D341Med (cell line): Measurements from ENCODE around the gene COQ10B.

ENCODE experiments used
- DNase-seq: peaks from one replicate; pipeline ENCODE4 v3.0.0; 2012; ENCODE audit warnings: low spot score

COQ10B gene

DNA sequence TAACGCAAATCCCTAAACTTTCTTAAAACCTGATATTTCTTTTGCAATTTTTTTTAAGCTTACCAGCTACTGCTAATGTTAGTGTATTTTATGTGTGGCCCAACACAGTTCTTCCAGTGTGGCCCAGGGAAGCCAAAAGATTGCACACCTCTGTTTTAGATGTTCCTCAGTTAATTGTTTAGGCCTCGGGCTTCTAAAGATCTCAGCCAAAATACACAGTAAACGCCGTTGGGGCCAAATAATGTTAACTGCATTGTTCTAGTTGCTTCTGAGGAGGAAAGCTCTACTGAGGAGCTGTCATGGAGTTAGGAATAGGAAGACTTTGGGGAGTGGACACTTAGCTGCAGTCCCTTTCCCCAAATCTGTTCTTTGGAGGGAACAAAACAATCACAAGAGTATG lies 48.8 kb downstream of the COQ10B start:
- no peak for DNase-seq

DNA sequence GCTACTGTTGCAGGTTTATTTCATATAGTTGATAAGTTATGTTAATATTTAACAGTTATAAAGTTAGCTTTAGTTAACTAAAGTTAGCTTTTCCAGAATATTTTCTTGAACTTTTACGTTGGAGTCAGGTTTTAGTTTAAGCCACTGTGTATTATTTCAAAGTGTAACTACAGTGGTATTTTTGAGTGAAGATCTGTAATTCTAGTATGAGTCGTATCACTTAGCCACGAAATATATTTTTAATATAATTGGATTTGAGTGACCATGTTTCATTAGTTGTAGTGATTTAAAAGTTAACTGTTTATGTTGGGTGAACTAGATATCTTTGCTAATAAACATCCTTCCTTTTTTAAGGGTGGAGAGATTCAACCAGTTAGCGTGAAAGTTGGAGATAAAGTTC lies 49.3 kb downstream of the COQ10B start:
- DNase-seq, result no peak

DNA sequence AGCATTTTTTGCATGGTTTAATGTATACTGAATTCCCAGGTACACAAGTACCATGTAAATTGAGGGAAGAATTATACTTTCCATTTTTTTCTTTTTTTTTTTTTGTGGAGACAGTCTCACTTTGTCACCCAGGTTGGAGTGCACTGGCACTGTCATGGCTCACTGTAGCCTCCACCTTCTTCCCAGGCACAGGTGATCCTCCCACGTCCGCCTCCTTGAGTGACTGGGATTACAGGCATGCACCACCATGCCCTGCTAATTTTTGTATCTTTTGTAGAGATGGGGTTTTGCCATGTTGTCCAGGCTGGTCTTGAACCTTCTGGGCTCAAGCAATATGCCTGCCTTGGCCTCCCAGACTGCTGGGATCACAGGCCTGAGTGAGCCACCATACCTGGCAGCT lies 50.6 kb downstream of the COQ10B start:
- DNase-seq, result no peak

DNA sequence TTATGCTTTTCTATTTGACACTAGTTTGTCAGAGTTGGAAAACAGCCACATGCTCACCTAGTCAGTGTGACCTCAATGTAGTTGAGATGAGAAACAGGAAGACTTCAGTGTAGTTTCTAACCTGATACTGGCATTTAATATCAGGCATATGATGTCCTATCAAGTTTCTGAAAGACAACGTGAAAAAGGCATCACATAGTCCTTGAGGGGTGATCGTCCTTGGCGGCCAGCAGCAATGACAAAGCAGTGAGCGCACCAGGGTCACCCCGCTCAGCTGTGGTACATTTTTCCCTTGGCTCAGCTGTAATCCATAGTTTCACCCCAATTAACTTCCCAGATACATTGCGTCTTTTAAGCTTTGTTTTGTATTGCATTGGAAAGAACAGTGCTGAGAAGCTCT lies 51.2 kb downstream of the COQ10B start:
- DNase-seq, result no peak

DNA sequence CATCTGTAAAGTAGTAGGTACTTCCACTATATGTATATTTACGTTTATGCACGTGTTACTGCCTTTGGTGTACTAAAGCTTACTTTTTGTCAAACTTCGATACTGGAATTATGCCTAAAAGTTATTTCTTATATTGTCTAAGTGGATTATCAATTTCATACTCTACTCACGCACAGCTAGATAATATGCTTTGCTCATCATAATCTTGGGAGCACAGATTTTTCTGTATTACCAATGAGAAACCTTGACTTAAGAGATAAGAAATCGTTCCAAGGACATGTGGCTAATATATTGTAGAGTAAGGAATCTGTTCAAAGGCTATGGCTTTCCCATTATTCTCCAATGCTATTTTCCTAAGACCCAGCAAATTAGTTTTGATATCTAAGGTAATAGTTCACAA lies 53.3 kb downstream of the COQ10B start:
- DNase-seq, result no peak

DNA sequence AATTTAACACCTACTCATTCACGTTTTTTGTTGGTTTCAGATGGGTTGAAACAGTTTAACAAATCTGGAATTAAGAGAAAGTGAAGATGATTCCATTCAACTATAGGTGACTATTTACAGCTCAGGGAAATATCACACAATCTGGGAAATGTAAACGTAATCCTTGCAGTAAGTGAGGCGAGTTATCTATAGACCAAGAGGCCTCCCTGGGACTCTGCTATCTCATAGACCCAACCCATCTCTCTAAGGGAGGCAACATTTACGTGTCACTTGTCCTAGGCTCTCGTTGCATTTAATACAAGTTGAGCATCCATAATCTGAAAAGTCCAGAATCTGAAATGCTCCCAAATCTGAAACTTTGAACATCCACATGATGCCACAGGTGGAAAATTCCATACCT lies 60.6 kb downstream of the COQ10B start:
- DNase-seq, result no peak

DNA sequence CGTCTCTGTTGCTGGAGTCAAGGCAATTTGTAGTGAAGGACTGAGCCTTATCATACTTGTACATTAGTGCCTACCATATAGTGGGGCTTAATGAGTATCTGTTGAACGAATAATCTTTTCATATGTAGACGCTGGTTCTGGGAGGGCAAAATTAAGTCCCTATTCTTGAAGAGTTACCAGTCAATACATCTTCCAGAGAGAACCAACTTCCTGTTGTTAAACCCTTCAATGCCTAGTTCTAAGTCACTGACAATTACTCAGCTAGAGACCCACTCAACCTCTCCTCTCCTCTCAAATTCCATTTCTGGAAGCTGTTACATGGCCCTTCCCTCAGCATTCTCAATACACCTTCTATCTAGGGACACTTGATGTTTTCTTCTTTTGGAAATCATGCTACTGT lies 61.4 kb downstream of the COQ10B start:
- no peak for DNase-seq

DNA sequence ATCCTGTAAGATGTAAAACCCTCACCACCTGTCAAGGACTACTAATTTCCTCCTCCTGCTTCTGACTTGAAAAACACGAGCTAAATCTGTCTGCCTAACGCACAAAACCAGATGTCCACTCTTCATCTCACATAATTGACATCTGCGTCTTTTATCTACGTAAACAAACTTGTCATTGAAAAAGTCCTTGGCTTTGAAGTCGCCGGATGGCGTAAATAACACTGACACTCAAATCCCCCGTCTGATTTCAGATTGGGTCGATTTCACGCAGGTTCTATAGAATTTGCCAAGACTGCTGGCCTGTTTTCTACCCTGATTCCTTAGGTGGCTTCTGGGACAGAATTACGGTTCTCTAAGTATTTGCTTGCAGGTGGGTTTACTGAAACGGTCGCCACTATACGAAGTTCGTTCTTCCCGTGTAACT lies 62.0 kb downstream of the COQ10B start:
- no peak for DNase-seq

DNA sequence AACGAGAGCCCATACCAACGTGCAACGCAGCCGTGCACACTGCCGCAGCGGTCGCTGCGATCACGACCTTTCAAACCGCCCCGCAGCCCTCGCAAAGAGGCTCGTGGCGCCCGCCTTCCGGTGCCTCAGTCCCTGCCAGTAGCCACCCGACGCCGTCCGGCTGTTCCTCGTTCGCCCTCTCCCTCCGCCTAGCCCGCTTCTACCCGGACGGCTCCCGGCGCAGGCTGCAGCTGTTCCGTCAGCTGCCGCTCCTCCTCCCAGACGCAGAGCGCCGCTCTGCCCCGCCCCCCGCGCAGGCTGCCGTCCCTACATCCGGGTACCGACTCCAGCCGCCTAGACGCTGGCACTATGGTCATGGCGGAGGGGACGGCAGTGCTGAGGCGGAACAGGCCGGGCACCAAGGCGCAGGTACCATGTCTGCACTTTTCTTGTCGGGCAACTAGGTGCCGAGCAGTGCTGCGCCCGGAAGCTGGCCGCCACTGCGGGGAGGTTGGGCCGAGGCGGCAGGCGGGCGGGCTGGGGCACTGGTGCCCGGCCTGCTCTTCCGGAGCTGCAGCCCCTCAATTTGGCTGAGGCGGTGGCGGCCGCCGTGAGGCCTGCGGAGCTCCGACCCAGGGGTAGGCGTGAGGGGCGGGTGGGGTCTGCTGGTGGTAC lies 62.5 kb downstream of the COQ10B start, which contains the start of gene MOB4:
TSS of gene MOB4 (plus strand) at position 328 of the 654 bp plus-strand sequence. CDS start at position 349, 21 bp downstream.
- peak; percentile 94 for DNase-seq

DNA sequence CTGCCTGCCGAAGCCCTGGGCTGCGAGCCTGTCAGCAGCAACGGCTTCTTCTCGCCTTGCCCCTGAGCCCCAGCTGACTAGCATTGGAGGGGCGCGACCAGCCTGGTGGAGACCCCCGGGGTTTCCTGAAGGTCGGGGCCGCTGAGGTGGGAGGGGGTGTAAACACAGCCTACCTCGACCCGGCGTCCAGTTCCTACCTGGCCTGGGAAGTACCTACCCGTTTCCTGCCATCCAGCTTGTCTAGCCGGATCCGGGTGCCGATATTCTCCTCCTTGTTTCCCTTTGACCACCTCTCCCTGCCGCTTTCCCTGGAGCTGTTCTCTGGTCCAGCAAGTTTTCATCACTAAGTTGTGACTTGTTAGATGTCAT lies 63.0 kb downstream of the COQ10B start:
- DNase-seq, result no peak

DNA sequence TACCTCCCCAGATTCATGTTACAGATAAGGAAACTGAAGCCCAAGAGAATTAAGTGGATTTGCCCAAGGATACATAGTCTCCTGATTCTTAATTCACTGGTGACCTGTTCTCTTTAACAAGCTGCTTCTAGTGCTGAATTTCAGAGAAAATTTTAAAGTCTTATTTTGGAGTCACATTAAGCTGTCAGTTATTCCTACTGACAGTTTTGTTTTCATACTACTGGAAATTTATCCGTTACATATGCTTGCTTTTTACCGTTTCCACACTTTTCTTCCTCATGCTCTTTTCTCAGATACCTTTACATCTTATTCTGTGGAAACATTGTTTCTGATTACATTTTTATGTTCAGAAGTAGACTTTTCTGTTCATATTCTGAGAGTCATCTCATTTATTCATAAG lies 63.8 kb downstream of the COQ10B start:
- DNase-seq, result no peak
